Endothelial cell of umbilical vein (primary cell): Measurements from ENCODE around the gene KCNJ15.

Experiments used
- CTCF ChIP-seq, 2 donors: IDR thresholded peaks; 1 replicate in 1 of 2; 2 replicates in 1 of 2; pipeline ENCODE4 v1.5.1; 2011; ENCODE audit warnings: low read length in 2 of 2, mild to moderate bottlenecking in 2 of 2, moderate library complexity in 2 of 2, control low read depth in 1 of 2, inconsistent platforms in 1 of 2, low read depth in 1 of 2; ENCODE audit not compliant: insufficient read depth in 1 of 2; ENCODE audit errors: extremely low read depth in 1 of 2
- FOS ChIP-seq: IDR thresholded peaks from 2 replicates; pipeline ENCODE4 v1.6.1; 2011; ENCODE audit warnings: mild to moderate bottlenecking, low read length, moderate library complexity, borderline replicate concordance; ENCODE audit not compliant: insufficient read depth
- GATA2 ChIP-seq: IDR thresholded peaks from 2 replicates; pipeline ENCODE4 v1.7.0; 2011; ENCODE audit warnings: low read depth, mild to moderate bottlenecking, moderate library complexity, mixed read lengths, low read length; ENCODE audit not compliant: insufficient read length, insufficient read depth
- JUN ChIP-seq: IDR thresholded peaks from 2 replicates; pipeline ENCODE4 v1.6.1; 2011; ENCODE audit warnings: borderline replicate concordance, low read depth; ENCODE audit not compliant: insufficient read length, insufficient read depth
- MAX ChIP-seq: IDR thresholded peaks from 2 replicates; pipeline ENCODE4 v1.6.1; 2011; ENCODE audit not compliant: insufficient read depth, insufficient read length
- POLR2A ChIP-seq: IDR thresholded peaks from 2 replicates; pipeline ENCODE4 v1.6.1; 2012; ENCODE audit warnings: low read depth, mild to moderate bottlenecking, control low read depth, low read length

- TF ChIP-seq CTCF (IDR thresholded peaks at IDR 0.05; ENCODE audit: extremely low read depth in 1 of 2, insufficient read depth in 1 of 2, low read depth in 1 of 2, low read length in 2 of 2) (no peak), JUN (no peak), GATA2 (no peak), POLR2A (no peak), MAX (no peak), FOS (no peak)
Observed at GRCh38 chr21:38255571-38256117, 1.1 kb upstream of the KCNJ15 start.
